Measurements from ENCODE around the gene CA10.

Gene CA10

DNA sequence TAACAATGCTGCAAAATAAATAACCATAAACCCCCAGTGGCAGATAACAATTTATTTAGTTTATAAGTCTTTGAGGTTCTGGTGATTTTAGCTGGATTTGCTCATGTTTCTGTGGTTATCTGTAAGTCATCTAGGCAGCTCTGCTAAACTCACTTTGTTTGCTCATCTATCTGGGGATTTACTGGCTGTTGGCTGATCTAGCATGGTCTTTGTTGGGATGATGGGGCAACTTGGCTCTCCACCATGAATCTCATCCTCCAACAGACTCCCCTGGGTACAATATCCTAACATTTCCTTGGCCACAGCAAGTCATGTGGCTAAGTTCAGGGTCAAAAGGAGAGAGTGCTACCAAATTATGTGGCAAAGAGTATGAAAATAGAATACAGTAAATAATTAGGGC lies 359.3 kb downstream of the CA10 start:
- H3K79me2 ChIP-seq (ENCODE audit: insufficient read depth, low read length), result no peaks in the 10 kb centered on the region
- no peak overlapping the region for H3K4me3 ChIP-seq (ENCODE audit: low read length, poor library complexity, severe bottlenecking)
- H3K4me1 ChIP-seq (ENCODE audit: insufficient read depth, low read length, poor library complexity, severe bottlenecking), result no peaks in the 10 kb centered on the region
- no peaks in the 10 kb centered on the region for H3K9me3 ChIP-seq (ENCODE audit: insufficient read depth, low read depth, low read length)
- no peaks in the 10 kb centered on the region for H3K9me2 ChIP-seq (replicated peaks; ENCODE audit: low read depth, low read length)
- TF ChIP-seq EZH2phosphoT487 (IDR thresholded peaks at IDR 0.05; ENCODE audit: borderline replicate concordance), result no peak
- no peak for TF ChIP-seq CTCF (conservative IDR thresholded peaks at IDR 0.05; ENCODE audit: low read length)
- no peaks in the 10 kb centered on the region for H3K27me3 ChIP-seq (ENCODE audit: insufficient read depth, low read length, poor library complexity, severe bottlenecking)
- H3K9ac ChIP-seq (ENCODE audit: low read depth, low read length, poor library complexity, severe bottlenecking), result no peak overlapping the region
- no peaks in the 10 kb centered on the region for H3K36me3 ChIP-seq (ENCODE audit: insufficient read depth, low read length)
- H3K4me2 ChIP-seq (ENCODE audit: low read depth, low read length, poor library complexity, severe bottlenecking), result no peak overlapping the region
- no peaks in the 10 kb centered on the region for H3F3A ChIP-seq (ENCODE audit: low read depth)
- H2AFZ ChIP-seq (ENCODE audit: low read length), result no peak overlapping the region
- H4K20me1 ChIP-seq (ENCODE audit: insufficient read depth, low read length, poor library complexity, severe bottlenecking), result no peaks in the 10 kb centered on the region

DNA sequence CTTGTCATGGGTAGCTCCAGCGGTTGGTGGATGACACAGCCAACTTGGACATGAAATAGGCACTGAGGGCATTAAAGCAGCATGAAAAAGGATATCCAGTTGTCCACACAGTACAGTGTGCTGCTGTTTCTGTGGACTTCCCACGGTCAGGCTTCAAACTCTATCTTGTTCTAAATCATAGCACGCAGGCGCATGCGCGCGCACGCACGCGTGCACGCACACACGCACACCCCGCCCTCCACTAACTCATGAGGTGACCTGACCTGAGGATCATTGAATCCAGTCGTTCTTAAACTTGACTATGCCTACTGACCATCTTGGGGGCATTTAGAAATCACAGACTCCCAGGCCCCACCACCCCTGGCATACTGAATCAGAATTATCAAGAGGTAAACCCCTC lies 361.4 kb downstream of the CA10 start:
- Histone ChIP-seq H3K27me3 (ENCODE audit: insufficient read depth, low read length, poor library complexity, severe bottlenecking) (no peaks in the 10 kb centered on the region), H3K9me2 (replicated peaks; ENCODE audit: low read depth, low read length) (no peaks in the 10 kb centered on the region), H3F3A (ENCODE audit: low read depth) (no peaks in the 10 kb centered on the region), H3K4me1 (ENCODE audit: insufficient read depth, low read length, poor library complexity, severe bottlenecking) (no peaks in the 10 kb centered on the region), H3K9me3 (ENCODE audit: insufficient read depth, low read depth, low read length) (no peaks in the 10 kb centered on the region), H3K9ac (ENCODE audit: low read depth, low read length, poor library complexity, severe bottlenecking) (no peak overlapping the region), H3K4me2 (ENCODE audit: low read depth, low read length, poor library complexity, severe bottlenecking) (no peak overlapping the region), H4K20me1 (ENCODE audit: insufficient read depth, low read length, poor library complexity, severe bottlenecking) (no peaks in the 10 kb centered on the region), H3K4me3 (ENCODE audit: low read length, poor library complexity, severe bottlenecking) (no peak overlapping the region), H3K79me2 (ENCODE audit: insufficient read depth, low read length) (no peaks in the 10 kb centered on the region), H2AFZ (ENCODE audit: low read length) (no peak overlapping the region), H3K36me3 (ENCODE audit: insufficient read depth, low read length) (no peaks in the 10 kb centered on the region)
- TF ChIP-seq CTCF (conservative IDR thresholded peaks at IDR 0.05; ENCODE audit: low read length) (no peak), EZH2phosphoT487 (IDR thresholded peaks at IDR 0.05; ENCODE audit: borderline replicate concordance) (no peak)

DNA sequence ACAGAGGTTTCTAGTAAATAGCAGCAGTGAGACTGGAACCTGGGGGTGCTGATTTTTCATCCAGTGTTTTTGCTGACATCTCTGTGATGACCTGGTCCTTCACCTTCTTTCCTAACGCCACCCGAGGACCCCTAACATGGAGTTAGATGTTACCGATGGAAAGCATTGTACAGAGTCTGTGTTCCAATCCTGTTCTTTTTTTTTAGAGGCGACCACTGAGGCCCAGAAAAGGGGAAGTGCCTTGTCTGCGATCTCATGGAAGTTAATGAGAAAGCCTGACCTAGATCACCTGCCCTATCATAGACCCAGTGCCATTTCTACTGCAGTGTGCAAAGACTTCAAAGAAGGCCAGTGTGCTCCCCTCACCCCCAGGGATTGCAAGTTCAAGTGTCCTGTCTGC lies 362.5 kb downstream of the CA10 start:
- no peak for TF ChIP-seq EZH2phosphoT487 (IDR thresholded peaks at IDR 0.05; ENCODE audit: borderline replicate concordance)
- no peak for TF ChIP-seq CTCF (conservative IDR thresholded peaks at IDR 0.05; ENCODE audit: low read length)
- Histone ChIP-seq H3K27me3 (ENCODE audit: insufficient read depth, low read length, poor library complexity, severe bottlenecking) (no peaks in the 10 kb centered on the region), H3K9ac (ENCODE audit: low read depth, low read length, poor library complexity, severe bottlenecking) (no peak overlapping the region), H3K9me2 (replicated peaks; ENCODE audit: low read depth, low read length) (no peaks in the 10 kb centered on the region), H3K4me1 (ENCODE audit: insufficient read depth, low read length, poor library complexity, severe bottlenecking) (no peaks in the 10 kb centered on the region), H3K4me3 (ENCODE audit: low read length, poor library complexity, severe bottlenecking) (no peak overlapping the region), H3K9me3 (ENCODE audit: insufficient read depth, low read depth, low read length) (no peaks in the 10 kb centered on the region), H3F3A (ENCODE audit: low read depth) (no peaks in the 10 kb centered on the region), H3K4me2 (ENCODE audit: low read depth, low read length, poor library complexity, severe bottlenecking) (no peak overlapping the region), H3K79me2 (ENCODE audit: insufficient read depth, low read length) (no peaks in the 10 kb centered on the region), H3K36me3 (ENCODE audit: insufficient read depth, low read length) (no peaks in the 10 kb centered on the region), H4K20me1 (ENCODE audit: insufficient read depth, low read length, poor library complexity, severe bottlenecking) (no peaks in the 10 kb centered on the region), H2AFZ (ENCODE audit: low read length) (no peak overlapping the region)
